ENCODE data around the gene NPAS3.

DNA sequence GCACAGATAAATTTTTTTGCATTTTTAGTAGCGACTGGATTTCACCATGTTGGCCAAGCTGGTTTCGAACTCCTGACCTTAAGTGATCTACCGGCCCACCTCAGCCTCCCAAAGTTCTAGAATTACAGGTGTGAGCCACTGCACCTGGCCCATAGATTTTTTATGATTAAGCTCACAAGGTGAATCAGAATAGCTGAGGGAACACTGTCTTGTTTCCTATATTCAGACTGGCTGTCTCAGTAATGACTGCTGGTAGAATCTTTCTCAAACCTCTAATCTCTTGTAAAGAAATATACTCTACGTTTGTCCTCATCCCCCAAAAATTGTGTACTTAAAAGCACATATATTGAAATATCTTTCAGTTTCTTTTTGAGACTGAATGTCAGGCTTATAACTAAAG lies 650.1 kb downstream of the NPAS3 start:
- TF ChIP-seq, protein P1, sequence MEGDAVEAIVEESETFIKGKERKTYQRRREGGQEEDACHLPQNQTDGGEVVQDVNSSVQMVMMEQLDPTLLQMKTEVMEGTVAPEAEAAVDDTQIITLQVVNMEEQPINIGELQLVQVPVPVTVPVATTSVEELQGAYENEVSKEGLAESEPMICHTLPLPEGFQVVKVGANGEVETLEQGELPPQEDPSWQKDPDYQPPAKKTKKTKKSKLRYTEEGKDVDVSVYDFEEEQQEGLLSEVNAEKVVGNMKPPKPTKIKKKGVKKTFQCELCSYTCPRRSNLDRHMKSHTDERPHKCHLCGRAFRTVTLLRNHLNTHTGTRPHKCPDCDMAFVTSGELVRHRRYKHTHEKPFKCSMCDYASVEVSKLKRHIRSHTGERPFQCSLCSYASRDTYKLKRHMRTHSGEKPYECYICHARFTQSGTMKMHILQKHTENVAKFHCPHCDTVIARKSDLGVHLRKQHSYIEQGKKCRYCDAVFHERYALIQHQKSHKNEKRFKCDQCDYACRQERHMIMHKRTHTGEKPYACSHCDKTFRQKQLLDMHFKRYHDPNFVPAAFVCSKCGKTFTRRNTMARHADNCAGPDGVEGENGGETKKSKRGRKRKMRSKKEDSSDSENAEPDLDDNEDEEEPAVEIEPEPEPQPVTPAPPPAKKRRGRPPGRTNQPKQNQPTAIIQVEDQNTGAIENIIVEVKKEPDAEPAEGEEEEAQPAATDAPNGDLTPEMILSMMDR (conservative IDR thresholded peaks at IDR 0.05 in 1 of 2, IDR thresholded peaks at IDR 0.05 in 1 of 2; ENCODE audit: low read depth in 1 of 2, low read length in 2 of 2): no peak
- TF ChIP-seq EZH2 (IDR thresholded peaks at IDR 0.05; ENCODE audit: low read length, missing control alignments): no peak
